HG02870 (cell line): ENCODE measurements around the gene SP2.

Source experiments
- ATAC-seq: cut with Tn5 transposase; IDR thresholded peaks from one replicate; pipeline ENCODE4 v1.9.1; 2021; ENCODE audit warnings: mild to moderate bottlenecking, moderate library complexity; ENCODE audit not compliant: unreplicated experiment

SP2 gene

DNA sequence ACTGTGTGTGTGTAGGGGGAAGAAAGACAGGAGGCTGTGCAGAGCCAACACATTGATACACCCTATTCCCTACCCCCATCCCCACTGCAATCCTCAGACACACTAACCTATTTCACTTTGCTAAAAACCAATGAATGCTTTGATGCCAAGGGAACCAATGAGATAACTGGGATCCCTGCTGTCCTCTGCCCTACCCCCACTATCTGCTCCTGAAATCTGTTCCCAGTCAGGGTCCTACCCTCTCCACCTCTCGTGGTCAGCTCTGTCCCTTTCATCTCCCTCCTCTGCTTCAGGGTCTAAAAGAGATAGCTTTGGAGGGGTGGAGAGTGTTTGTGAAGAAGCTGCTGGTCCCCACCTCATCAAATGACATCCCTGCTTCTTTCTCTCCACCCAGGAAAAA, 26.0 kb upstream of the SP2 start:
- ATAC-seq, result no peak

GRCh38 chr17:47871048-47871447, 25.0 kb upstream of the SP2 start:
- ATAC-seq, result no peak

- no peak for ATAC-seq
Measured at GRCh38 chr17:47872019-47872650, 23.9 kb upstream of the SP2 start.

DNA sequence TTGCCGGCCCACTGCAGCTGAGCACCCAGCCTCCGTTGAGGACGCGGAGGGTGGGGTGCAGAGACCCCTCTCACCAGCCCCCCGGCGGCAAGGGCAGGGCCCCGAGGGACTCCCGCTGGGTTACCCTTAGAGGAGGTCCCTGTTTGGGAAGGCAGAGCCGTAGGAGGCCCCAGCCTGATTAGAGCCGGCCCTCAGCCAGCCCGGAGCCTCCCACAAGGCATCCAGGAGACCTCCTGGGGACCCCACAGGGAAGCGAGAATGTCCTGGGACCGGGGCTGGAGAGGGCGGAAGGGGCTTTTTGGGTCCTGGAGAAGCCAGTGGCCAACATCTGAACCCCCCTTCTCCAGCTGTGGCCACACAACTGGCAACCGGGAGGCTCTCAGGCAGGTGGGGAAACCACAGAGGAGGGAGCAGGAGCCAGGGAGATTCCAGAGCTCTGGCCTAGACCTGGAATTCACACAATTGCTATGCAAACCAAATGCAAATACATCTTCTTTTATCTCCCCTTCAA, 23.3 kb upstream of the SP2 start:
- ATAC-seq, result no peak

DNA sequence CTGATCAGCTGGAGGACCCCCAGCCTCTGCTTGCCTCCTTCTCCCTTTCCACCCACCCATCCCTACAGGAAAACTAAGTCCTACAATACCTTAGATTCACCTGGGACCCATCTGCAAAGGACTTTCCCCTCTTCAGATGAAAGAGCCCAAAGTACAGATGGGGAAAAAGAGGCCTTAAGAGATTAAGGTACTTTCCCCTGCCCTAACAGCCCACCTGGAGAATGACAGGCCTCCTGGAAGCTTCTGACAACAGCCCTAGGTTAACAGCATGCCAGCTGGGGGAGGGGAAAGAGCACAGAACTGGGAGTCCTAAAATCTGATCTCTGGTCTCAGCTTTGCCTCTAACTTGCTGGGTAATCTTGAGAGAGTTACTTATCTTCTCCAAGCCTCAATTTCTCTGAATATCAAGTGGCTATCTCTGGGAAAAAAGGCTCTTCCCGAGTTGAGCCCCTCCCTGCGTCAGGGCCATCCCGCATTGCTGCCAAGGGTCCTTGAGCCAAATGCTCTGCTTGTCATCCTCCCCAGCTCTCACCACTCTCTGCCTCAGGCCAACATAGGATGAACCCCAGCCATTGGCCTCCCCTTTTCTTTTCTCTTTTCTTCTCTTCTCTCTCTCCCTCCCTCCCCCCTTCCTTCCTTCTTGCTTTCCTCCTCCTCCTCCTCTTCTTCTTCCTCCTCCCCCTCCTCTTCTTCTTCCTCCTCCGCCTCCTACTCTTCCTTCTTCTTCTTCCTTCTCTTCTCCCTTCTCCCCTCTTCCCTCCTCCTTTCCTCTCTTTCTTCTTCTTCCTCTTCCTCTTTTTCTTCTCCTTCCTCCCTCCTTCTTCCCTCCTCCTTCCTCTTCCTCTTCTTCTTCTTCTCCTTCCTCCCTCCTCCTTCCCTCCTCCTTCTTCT, 22.6 kb upstream of the SP2 start:
- no peak for ATAC-seq

DNA sequence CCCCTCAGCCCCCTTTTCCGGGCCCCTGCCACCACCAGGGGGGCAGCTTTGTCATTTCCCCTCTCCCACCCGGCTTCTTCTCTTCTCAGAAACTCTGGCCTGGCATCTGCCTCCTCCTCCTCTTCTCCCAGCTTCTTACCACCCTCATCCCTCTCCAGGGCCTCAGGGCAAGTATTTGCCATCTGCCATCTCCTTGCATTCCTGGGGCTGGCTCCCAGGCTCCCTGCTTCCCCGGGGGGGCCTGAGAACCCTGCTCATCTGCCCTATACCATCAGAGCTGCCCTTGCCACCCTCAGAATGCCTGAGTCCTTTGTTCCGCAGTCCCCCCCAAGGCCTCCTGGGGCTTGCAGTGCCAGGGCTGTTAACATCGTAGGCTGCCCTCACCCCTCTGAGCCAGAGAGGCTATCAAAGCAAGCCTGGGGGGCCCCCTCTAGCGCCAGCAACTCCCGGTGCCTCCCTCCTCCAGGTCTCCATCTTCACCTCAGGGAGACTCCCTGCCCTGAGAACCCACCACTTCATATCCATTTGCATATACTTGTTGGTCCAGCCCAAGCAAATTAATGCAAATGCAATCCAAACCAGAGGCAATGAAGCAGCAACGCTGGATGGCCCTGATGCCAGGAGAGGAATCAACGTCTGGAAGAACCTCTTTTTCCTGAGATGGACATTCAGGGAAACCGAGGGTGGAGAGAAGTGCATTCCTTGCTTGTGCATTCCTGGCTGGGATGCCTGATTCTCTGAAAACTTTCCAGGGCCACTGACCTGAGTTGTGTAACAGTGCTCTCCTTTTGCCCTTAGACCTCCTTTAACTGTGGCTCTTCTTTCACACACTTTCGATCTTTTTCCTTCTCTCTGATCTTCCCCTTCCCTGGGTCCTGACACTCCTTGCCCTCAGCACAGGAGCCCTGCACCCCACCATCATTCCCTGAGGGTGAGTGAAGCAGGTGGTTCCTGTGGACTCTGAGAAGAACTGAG, 20.7 kb upstream of the SP2 start:
- ATAC-seq, result no peak

GRCh38 chr17:47877368-47878034, 18.5 kb upstream of the SP2 start:
- no peak for ATAC-seq

DNA sequence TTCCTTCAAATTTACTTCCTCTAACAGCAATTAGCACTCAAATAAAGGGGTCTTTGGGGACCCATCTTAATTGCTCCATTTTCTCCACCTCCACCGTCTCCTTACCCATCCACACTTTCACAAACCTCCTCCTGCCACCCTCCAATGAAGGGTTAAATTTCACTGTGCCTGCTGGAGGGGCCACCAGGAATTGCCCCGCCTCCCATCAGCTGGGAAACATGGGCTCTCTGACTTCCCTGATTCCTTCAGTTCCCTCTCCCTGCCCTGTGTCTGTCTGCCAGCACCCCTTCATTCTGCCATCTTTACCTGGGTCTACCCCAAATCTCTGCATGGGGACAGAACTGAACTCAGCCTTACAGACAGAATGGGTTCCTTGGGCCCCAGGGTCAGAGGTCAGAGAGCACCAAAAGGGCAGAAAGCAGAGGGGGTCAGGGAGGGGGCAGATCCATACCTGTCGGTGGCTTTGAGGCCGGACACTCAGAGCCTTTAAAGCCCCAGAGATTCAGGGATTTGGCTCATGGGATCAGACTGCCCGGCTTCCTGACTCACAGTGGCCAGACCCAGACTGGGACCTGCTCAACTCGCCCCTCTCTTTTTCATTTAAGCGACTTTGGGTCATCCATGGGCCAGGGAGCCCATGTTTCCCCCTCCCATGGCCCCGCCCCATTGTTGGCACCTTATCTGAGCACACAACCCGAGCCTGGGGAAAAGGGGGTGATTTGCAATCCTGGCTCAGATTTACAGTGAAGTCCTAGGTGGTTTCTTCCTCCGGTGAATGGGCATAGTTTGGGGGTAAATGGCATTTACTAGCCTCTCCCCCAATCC, 17.6 kb upstream of the SP2 start:
- ATAC-seq, result no peak

DNA sequence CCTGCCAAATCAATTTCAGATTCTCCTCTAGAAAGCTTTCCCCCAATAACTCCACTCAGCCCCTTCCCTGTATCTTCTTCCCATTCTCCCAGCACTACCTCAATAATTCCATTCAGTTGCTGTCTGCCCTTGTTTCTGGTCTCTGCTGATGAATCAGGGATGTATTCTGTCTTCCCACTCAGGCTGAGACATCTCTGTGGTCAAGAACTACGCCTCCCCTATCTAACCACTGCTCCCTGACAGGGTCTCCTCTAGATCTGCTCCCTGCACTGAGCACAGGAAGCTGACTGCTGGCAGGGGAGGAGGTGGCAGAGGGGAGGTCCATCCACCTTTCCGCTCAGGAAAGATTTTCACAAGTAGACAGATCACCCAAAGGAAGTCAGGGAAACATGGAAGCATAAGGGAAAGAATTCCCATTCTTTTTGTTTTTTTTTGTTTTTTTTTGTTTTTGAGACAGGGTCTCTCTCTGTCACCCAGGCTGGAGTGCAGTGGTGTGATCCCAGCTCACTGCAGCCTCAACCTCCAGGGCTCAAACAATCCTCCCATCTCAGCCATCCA, 16.9 kb upstream of the SP2 start:
- ATAC-seq, result no peak

GRCh38 chr17:47879776-47880454, 16.1 kb upstream of the SP2 start:
- ATAC-seq, result no peak

GRCh38 chr17:47882247-47882646, 13.8 kb upstream of the SP2 start:
- ATAC-seq, result no peak

DNA sequence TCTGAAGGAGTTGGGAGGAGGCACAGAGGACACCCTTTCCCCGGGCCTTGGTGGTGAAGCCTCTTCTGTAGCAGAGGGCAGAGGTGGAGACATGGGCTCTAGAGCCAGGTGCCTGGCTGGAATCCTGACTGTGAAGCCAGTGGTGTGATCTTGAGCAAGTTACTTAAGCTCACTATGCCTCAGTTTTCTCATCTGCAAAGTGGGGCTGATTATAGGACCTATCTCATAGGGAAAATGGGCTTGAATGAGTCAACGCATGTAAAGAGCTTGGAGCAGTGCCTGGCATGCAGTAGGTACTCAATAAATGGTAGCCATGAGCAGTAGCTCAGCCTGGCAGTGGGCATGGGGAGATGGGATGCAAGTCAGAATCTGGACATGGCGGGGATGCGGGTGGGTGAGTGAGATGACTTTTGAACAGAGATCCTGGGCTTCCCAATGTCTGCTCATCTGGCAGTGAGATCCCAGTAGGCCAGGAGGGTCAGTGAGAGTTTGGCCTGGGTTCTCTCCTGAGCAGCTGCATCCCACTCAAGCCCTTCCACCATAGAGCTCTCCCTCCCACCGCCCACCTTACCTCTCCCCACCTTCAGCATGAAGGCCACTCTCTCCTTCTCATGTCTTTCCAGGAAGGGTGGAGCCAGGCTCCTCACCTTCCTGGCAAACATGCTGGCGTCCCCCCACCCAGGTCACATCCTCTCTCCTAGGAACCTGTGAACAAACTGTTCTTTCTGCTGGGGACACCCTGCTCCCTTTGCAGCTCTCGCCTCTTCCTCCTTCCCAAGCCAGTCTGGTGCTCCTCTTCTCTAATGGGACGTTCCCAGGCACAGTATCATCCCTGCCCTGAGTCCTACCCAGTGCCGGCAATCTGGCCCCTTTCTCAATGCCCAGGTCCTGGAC, 13.1 kb upstream of the SP2 start:
- no peak for ATAC-seq

DNA sequence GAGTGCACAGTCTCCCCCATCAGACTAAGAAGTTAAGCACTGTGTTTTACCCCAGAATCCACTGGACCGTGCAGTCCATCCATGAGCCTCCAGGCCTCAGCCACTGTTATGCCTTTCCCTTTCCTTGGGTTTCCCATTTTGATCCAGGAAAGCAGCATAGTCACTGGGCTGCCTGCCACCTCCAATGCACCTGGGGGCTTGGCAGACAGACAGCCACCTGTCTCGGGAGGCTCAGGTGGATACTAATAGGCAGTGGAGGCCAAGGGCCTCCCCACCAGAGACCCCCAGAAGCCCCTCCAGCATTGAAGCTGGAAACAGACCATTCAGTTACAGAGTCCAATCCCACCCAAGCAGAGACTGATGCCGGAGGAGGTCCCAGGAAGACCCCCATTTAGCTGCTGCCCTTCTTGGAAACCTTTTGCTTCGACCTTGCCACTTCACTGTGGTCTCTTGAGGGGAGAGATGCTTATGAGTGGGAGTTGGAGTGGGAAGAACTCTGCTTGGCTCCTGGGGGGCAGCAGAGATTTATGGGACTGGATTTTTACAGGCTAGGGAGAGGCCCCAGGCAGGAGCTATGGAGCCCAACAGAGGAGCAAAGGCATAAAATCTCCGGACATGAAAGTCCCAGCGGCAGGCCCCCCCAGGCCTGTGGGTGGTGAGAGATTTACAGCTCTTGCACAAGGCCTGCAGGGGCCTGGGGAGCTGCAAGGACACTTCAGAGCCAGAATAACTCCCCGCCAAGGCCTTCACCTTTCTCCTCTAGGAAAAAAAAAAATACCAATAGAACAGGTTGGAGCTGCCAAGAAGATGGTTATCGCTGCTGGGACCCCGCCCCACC, 12.2 kb upstream of the SP2 start:
- ATAC-seq, result no peak

GRCh38 chr17:47884427-47884740, 11.7 kb upstream of the SP2 start:
- no peak for ATAC-seq

GRCh38 chr17:47884905-47885730, 10.9 kb upstream of the SP2 start:
- ATAC-seq, result no peak

DNA sequence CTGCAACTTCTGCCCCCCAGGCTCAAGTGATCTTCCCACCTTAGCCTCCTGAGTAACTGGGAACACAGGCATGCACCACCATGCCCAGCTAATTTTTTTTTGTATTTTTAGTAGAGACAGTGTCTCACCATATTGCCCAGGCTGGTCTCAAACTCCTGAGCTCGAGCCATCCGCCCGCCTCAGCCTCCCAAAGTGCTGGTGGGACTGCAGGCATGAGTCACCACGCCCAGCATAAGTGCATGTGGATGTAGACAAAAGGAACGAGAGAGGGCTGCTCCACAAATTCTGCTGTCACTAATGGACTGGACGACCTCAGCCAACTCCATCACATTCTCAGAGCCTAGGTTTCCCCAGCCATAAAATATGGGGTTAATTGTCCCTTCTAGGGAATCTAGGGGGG, 7.7 kb upstream of the SP2 start:
- no peak for ATAC-seq
